Midbrain (tissue), 1 donor: Measurements from ENCODE around the gene GIGYF1.
A peak's percentile ranks its signal among the peaks of the same experiment; 100 is the strongest.

Experiments
- DNase-seq: peaks from one replicate; lab custom pipeline; 2025; lab: John Stamatoyannopoulos, UW

GIGYF1 gene

DNA sequence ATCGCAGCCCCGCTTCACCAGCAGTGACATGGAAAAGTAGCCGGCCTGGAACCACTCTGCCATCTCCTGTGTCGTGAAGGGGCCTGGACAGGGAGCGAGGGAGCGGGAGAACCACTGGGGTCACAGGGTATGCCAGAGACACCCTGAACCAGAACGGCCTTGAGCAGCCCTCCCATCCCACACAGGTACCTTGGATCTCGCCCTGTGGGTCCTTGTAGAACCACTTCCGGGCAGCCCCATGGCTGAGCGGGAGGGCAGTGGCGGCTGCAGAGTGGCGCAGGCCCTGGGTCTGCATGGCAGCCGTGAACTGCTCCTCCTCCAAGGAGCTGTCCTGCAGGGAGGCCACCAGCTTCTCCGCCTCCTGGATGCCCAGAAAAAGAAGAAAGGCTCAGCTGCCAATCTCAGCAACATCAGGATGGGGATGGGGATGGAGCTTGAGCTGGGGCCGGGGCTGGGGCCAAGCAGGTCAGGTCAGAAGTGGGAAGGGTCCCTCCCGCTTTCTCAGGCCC is 9.5 kb downstream of the GIGYF1 start:
- DNase-seq: no peak

DNA sequence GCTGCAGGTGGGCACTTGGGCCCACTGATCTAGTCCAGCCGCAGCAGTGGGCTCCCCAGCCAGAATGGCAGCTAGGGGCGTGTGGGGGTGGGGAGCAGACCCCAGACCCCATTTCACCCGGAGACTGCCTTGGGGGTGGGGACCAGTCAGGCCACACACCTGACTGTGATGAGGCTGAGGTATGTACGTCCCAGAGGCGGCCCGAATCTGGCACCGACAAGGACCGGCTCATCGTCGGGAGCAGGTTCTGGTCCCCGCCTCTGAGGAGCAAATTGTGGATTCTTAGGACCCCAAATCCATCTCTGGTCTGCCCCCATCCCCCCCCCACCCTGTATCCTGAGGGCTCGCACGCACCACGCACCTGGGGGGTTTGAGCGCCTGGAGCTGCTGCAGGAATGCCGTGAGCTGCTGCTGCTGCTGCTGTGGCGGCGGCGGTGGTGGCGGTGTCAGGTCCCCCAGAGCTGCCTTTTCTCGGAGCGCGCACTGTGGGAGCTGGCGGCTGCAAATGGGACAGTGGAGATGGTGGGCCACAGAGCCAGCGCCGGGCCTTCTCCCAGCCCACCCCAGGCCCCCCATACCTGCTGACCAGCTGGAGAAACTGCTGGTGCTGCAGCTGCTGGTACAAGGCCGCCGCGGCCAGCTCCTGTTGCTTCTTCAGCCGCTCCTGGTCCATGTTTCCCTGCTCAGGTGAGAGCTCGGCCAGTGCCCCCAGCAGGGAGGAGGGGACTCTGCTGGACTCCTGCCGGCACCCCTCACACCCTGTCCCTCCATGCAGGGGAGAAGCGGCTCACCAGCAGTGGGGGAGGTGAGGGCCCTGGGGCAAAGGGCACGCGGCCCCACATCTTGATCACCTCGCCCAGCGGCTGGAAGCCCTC is 10.2 kb downstream of the GIGYF1 start:
- no peak for DNase-seq

DNA sequence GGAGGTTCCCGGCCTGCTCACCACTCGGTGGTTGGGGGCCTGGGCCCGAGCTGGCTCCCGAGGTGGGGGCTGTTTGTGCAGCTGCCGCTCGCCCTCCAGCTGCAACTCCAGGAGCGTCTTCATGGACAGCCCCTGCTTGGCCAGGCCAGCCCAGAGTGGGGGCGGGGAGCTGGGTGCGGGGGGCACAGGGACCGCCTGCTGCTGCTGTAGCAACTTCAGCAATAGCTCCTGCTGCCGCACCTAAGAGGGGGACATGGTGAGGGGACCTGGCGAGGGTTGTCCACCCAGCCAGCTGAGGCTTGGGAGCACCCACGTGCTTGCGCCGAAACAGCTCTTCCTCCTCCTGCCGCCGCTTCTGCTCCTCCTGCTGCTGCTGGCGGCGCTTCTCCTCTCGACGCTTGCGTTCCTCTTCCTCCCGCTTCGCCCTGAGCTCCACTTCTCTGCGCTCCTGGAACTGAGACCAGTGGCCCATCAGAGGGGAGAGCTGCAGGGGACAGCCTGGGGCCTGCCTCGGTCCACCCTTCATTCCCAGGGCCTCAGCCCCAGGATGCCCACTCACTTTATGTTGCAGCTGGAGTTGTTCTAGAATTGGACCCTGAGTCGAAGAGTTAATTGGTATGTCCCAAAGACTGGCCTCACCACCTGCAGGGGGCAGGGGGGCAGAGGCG is 10.9 kb downstream of the GIGYF1 start:
- no peak for DNase-seq

DNA sequence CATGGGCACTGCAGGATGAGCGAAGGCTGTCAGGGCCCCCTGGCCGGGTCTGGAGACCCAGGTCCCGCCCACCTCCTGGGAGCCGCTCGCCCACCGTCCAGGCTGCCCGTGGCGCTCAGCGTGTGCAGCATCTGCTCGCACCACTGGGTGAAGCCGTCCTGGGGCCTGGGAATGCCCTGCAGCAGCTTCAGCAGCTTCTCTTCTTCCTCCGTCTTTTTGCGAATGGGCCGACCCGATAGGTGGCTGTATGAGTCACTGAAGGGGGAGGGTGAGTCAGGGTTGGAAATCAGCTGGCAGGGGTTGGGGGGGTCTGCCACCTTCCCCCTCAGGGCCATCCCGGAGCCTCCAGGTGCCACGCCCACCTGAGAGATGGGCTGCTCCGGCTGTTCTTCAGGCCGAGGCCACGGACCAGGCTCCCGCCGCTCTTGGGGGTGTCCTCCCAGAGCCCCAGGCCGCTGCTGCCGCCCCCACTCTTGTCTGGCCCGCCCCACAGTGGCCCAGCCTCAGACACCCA is 11.8 kb downstream of the GIGYF1 start:
- no peak for DNase-seq

DNA sequence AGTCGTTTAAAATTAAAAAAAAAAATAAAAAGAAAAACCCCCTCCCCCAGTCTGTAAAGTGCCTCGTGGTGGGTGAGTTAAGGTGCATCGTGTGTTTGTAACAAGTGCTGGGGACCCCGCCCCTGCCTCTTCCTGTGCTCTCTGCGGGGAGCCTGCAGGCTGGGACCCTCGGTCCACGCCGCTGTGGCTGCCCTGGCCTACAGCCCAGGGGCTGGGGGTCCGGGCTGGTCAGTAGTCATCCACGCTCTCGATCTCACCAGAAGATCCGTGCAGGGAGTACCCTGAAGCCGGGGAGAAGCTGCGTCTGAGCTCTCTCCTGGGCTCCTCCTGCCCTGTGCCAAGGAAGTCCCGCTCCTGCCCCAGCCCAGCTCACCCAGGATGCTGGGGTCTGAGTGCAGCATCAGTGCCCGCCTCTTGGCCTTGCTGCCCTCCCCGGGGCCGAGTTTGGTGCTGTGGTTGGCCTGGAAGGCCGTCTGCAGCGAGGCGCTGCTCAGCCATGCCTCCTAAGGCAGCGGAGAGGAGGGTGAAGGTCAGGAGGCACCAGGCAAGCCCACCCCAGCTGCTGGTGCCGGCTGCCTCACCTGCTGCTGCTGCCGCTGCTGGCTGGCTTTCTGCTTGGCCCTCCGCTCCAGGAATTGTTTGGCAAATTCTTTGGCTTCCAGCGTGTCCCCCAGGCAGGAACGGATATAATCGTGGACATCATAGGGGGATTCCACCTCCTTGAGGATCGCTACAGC is 12.4 kb downstream of the GIGYF1 start:
- DNase-seq: no peak

DNA sequence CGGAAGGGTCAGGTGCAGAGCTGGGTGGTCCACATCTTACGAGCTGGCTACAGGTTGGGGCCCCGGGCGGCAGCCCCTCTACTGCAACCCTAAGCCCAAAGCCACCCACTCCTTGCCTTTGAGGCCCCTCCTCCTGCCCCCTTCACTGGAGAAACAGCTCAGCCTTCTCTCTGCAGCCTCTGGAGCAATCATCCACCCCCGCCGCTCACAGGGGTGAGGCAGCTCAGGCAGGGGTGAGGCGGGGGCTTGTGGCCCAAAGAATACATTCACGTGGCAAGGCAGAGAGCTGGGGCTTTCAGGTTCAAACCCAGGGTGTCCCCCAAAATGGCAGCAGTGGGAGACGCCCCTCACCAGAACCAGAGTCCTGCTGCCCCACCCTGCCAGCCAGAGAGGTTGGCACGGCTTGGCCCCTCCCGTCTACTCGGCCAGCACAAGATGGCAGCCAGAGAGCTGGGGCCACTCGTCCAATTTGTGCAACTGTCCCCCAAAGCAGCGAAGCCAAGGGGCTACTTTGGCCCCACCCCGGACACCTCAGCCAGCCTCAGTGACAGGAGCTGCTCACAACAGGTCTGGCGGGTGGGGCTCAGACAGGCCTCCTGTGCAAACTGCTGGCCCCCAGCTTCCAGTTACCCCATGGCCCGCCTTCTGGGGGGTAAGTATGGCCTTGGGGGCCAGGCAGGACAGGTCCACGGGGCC is 13.3 kb downstream of the GIGYF1 start:
- no peak for DNase-seq

DNA sequence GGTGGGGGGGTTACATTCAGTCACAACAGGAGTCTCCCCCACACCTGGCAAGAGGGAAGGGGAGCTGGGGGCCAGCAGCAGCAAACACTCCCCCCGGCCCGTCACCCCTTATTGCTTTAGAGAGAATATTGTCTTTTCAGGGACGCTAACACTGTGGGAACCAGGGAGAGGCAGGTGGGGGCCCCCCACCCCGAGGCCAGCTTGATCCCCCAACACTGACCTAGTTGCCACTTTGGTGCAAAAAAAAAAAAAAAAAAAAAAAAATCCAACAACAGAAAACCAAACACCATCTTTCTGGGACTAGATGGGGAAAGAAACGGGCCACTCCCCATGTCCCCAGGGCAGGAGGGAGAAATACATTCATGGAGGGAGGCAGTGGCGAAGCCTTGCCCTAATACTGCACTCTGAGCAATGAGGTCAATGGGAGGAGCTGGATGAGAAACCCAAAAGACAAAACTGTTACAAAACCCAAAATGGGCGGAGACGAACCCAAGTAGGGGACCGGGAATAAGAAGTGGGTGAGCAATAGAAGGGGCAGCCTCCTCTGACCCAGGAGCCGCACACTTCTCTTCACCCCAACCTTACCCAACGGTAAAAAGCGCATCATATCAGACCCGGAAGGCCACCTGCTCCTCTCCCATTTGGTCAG is 14.0 kb downstream of the GIGYF1 start:
- DNase-seq: no peak

DNA sequence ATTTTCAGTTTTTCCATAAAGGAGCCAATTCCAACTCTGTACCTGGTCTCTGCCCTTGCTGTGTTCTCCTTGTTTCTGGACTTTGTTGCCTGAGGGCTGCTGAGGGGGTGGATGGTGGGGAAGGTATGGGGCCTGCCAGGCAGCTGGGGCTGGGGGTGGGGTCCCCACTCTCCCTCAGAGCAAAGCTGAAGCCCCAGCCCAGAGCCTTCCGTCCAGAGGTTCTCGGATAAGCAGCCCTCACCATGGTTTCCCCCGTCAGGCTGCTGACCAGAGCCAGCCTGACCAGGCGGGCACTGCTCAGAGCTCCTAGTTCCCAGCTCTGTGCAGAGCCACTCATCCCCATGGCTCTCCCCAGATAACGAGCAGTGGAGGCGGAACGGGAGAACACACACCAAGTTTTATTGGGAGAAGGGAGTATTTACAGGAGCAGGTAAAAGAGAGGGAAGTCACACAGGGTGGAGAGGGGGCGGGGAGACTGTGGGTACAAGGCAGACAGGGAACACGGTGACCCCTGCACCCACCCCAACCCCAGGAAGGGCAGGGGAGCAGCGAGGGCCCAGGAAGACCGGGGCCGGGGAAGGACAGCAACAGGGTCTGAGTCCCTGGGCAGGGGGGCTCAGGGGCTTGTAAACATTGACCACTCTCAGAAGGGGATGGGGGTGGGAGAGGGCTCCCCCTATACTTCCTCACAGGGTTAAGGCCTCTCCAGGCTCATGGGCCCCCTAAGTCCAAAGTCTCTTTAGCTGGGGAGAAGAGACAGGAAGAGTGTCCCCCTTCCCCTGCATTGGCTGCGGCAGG is 14.7 kb downstream of the GIGYF1 start:
- DNase-seq: no peak

DNA sequence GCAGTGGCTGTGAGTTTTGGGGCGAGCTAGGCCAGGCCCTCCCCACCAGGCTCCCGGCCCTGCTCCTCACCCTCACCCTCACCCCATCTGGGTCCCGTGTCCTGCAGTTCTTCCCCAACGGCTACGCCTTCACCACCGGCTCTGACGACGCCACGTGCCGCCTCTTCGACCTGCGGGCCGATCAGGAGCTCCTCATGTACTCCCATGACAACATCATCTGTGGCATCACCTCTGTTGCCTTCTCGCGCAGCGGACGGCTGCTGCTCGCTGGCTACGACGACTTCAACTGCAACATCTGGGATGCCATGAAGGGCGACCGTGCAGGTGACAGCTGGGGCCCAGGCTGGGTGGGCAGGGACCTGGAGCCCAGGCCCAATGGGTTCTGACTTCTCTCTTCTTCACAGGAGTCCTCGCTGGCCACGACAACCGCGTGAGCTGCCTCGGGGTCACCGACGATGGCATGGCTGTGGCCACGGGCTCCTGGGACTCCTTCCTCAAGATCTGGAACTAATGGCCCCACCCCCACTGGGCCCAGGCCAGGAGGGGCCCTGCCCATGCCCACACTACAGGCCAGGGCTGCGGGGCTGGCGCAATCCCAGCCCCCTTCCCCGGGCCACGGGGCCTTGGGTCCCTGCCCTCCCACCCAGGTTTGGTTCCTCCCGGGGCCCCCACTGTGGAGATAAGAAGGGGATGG is 15.6 kb downstream of the GIGYF1 start:
- no peak for DNase-seq

DNA sequence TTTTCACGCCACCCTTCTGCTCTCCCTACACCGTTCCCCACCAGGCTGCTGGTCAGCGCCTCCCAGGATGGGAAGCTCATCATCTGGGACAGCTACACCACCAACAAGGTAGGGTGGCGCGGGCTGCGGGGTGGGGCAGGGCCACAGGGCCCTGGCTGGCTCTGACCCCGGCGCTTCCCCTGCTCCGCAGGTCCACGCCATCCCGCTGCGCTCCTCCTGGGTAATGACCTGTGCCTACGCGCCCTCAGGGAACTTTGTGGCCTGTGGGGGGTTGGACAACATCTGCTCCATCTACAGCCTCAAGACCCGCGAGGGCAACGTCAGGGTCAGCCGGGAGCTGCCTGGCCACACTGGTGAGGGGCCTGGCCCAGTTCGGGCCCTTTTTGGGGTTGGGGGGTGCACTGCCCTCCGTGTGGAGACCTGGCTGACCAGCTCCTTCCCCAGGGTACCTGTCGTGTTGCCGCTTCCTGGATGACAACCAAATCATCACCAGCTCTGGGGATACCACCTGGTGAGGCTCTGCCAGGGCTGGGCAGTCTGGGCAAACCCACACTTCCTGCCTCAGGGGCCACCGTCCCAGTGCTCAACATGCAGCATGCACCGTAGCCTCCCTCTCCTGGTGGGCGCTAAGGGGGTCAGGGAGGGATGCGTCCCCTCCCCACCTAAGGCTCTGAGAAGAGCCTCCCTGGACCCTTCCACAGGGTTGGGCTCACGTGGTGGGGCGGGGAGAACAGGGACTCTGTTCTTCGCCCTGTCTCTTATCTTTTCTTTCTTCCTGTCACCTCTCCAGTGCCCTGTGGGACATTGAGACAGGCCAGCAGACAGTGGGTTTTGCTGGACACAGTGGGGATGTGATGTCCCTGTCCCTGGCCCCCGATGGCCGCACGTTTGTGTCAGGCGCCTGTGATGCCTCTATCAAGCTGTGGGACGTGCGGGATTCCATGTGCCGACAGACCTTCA is 16.5 kb downstream of the GIGYF1 start:
- no peak for DNase-seq

DNA sequence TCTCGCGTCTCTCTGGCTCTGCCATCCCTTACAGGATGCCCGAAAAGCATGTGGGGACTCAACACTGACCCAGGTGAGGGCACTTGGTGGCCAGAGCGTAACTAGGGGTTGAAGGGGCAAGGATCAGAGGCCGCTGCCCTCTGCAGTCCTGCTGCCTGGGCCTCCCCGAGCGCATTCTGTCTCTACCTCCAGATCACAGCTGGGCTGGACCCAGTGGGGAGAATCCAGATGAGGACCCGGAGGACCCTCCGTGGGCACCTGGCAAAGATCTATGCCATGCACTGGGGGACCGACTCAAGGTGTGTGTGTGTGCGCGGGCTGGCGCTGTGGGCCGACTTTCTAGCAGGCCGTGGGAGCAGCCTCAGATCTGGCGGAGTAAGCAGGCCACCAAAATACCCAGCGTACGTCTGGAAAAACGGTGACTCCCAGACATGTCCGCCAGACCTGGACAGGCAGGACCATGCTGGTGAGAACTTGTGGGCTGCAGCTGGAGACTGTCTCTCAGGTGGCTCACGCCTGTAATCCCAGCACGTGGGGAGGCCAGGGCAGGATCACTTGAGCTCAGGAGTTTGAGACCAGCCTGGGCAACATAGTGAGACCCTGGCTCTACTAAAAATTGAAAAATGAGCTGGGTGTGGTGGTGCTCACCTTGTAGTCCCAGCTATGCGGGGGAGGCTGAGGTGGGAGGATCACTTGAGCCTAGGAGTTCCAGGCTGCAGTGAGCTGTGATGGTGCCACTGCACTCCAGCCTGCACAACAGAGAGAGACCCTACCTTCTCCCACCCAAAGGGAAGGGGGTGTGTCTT is 17.3 kb downstream of the GIGYF1 start:
- DNase-seq: no peak

DNA sequence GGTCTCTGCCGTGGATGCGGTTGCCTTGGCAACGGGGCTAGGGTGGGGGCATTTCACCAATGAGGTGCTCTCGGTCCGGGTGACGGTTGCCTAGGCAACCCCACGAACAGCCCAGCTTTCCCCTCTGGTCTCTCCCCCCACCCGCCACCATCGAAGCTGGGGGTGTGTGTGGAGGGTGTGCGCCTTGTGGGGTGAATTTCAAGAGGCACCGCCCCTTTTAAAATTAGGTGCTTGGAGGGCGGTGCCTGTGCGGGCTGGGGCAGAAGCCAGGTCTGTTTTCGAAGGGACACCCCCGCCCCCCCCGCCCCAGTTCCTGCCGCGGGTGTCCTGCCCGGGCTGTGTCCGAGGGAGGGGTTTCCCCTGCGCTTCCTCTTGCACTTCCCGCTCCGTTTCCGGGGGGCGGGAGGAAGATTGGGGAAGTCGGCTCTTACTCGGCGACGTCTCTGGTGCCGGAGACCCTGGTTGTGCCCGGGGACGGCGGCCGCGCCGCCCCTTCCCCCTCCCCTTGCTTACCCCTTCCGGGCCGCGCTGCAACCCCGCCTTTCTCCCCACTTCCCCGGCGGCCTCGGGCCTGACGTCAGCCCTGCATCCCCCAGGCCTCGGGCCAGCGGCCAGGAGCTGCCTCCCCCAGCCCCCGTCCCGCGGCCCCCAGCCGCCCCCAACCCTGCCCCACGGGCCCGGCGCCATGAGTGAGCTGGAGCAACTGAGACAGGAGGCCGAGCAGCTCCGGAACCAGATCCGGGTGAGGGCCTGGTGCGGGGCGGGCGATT is 18.3 kb downstream of the GIGYF1 start:
- peak; percentile 73 for DNase-seq

DNA sequence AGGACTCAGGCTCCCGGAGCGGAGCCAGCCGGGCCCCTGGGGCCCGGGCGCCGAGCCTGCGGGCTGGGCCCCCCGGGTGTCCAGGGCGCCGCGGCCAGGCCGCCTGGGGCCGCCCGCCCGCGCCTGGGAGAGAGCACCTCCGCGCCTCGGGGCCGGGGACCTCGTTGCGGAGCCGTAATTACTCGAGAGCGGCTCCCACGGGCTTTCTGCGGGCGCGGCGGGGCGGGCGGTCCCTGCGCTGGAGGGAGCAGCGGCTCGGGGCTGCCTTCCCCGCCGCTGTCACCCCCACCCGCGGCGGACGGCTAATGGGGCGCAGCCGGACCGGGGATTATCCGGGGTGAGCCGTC is 19.0 kb downstream of the GIGYF1 start:
- DNase-seq: no peak

DNA sequence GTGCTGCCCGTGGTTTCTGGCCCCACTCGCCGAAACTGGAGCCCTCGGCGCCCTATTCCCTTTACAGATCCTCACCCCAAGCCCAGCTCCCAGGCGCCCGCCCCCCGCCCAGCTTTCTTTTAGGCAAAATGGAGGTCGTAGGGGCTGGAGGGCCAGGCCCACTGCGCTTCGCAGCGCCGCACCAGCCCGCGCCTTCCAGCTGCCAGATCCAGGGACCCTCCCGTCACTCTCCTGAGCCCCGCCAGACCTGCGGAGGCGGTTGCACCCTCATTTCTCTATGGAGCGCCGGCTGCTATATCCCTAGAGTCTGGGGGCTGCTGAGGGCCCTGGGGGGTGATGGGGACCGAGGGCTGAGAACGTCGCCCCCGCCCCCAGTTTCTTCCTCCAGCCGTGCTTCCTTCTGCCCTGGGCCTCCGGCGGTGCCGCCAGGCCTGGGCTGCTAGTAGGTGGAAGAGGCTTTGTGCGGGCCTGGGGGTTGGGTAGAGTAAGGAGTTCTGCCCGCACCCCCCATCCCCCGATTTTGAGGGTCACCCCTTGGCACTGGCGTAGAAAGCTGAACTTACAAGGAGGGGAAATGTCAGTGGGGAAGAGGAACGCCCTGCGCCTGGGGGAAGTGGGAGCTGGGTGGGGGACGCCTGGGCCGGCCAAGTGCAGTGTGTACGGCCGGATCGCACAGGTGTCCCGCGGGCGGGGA is 19.5 kb downstream of the GIGYF1 start:
- peak; percentile 20 for DNase-seq

DNA sequence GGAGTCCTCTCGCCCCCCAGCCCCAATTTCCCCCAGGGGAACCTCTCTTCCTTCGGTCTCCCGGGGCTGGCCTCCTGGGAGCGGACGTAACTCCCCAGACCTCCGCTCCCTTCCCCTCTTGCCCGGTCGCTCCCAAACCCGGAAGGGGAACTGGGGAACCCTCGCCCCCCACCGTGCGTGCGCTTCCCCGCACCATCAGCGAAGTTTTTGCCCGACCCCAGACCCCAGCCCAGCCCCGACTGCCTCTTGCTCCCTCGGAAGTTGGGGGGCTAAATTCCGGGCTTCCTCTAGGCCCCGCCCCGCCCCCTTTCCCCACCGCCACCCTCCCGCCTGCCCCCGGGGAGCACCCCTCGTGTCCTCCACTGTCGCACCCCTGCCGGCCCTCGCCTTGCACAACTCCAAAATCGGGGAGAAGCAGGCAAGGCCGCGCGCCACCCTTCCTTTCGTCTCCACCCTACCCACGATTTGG is 20.1 kb downstream of the GIGYF1 start:
- DNase-seq: peak; percentile 45

DNA sequence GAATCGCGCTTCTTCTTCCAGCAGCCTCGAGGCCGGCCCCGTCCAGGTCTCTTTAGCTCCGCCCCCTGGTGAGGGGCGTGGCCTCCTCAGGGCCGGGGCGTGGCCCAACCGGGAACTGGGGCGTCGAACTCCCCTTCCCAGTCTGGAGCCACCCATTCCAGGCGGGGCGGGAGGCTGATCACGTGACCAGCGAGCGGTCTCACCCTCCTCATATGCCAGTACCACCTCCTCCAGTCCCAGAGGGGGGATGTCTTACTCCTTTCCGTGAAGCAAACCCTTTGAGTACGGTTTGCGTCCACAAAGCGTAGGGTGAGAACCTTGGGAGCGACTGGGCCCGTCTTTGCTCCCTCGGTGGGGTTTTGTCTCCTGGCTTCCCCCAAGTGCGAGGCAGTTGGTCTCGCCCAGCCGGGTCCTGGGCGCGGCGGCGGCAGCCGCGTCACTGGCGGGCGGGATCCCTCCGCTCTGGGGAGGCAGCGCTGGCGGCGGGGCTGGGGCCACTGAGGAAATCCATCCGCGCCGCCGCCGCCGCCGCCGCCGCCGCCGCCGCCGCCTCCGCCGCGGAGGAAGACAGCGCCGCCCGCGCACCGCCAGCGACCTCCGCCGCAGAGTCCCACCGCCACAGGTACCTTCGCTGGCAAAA is 20.6 kb downstream of the GIGYF1 start, which contains the start of gene GNB2:
TSS of gene GNB2 (plus strand) at position 439 of the 640 bp plus-strand sequence. CDS start 2,526 bp downstream, outside the sequence.
- DNase-seq: peak; percentile 98
